SKM-1 (cell line): Measurements from ENCODE around the gene TBC1D16.

Source experiments
- DNase-seq: peaks from one replicate; lab custom pipeline; 2025; ENCODE audit not compliant: unreplicated experiment; lab: John Stamatoyannopoulos, UW

Gene TBC1D16

DNA sequence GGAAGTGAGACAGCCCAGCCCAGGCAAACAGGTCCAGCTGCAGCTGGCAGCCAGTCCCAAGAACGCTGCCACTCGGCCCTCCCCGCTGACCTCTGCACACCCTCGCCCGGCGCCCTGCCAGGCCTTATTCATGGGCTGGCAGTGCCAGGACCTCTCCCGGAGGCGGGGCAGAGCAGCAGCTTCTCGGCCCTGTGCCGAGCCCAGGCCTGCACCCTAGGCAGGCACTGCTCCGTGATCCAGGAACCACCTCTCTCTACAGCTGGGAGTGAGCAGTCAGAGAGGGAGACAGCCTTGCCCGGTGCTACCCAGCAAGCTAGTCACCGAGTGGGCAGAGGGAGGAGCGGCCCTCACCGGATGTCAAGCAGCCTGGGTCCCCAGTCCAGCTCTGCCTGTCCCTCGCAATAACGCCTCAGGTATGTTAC, 116.5 kb downstream of the TBC1D16 start:
- no peak for DNase-seq

GRCh38 chr17:79918581-79919163, 117.0 kb downstream of the TBC1D16 start:
- DNase-seq = no peak

- DNase-seq = no peak
Observed at GRCh38 chr17:79917902-79918484, 117.7 kb downstream of the TBC1D16 start.

- no peak for DNase-seq
Observed at GRCh38 chr17:79916991-79917901, 118.4 kb downstream of the TBC1D16 start.

DNA sequence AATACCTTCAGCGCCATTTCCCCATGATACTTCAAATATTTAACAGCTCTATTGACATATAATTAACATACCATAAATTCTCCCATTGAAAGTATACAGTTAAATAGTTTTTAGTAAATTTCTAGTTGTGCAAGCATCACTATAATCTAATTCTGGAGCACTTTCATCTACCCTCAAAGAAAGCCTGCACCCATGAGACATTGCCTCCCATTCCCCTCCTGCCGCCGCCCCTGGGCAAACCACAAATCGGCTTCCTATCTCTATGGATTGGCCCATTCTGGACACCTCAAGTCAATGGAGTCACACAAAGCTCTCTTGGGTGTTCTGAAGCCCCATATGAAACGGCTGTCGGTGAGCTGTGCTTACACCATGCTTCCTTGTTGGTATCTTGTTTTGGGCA, 119.2 kb downstream of the TBC1D16 start:
- no peak for DNase-seq

DNA sequence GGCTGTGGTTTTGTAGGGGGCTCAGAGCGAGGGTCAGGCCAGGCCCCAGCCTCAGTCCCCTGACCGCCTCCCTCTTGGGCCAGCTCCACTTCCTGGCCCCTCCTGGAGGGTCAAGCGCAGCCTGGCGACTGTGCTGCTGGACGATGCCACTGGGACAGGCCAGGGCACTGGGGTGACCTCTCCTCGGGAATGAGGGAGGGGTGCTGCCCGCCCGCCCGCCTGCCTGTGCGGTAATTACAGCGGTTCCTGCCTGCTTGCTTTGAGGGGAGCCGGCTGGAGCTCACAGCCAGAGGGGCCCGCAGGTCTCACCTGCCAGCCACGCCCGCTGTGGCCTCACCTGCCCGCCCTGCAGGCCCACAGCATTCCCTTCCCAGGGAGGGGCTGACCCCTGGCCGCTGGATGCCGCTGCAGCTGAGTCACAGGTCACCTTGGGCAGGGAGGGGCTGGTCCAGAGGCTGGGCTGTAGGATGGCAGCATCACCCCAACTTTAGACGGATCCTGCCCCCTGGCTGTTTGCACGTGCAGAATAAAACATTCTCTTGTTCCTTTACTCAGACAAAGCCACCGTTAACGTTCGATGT, 119.7 kb downstream of the TBC1D16 start:
- no peak for DNase-seq

DNA sequence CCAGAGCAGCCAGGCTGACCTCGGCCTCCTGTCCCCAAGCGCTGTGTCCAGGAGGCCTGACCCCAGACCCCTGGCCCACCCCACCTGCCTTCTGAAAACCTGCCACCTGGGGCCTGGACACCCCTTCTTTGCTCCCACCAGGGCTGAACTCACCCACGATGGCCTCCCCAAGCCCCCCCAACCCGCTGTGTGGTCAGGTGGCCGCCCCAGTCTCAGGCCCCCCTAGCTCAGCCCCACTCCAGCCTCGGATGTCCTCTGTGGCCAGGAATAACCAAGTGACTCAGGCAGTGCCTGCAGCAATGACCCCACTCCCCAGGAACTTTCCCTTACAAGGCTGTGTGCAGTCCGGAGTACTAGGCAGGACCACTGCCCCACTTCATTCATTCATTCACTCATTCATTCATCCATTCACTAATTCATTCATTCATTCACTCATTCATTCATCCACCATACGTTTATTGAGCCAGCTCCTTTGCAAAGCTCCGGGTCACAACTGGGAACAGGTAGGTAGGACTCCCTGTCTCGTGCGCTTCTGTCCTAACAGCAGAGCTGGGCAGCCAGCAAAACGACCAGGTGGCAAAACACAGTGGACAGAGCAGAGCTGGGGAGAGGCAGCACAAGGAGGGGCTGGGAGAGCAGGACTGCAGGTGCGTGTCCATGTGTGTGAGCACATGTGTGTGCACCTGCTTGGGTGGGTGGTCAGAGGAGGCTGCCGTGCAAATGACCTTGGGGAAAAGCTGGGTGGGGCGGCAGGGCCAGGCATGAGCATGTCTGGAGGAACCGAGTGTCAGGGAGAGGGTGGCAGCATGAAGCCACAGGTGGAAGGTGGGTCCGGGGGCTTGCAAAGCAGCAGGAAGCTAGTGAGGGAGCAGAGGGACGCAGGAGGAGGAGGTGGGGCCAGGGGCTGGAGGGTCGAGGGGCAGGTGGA, 120.6 kb downstream of the TBC1D16 start:
- DNase-seq = no peak

- DNase-seq = no peak
Observed at GRCh38 chr17:79913896-79914812, 121.5 kb downstream of the TBC1D16 start.

DNA sequence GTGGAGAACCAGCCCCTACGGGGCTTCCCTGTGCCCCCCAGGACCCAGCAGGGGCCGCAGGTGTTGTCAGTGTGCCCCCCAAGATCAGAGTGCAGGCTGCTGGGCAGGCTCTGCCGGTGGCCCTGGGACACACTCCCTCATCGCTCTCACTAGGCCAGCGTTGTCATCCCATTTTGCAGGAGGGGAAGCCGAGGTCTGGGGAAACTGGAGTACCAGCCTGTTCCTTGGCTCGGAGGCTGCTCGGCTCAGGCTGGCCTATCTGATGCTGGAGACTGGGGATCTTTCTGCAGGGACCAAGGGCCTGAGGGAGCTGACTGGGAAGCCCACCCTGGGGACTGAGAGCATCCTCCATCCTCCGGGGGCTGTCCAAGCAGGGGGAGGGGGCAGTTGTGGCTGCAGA, 122.2 kb downstream of the TBC1D16 start:
- no peak for DNase-seq

- no peak for DNase-seq
Observed at GRCh38 chr17:79912552-79913330, 122.9 kb downstream of the TBC1D16 start.

- DNase-seq = no peak
Observed at GRCh38 chr17:79911430-79912399, 124.0 kb downstream of the TBC1D16 start.

GRCh38 chr17:79910985-79911361, 124.7 kb downstream of the TBC1D16 start:
- no peak for DNase-seq

DNA sequence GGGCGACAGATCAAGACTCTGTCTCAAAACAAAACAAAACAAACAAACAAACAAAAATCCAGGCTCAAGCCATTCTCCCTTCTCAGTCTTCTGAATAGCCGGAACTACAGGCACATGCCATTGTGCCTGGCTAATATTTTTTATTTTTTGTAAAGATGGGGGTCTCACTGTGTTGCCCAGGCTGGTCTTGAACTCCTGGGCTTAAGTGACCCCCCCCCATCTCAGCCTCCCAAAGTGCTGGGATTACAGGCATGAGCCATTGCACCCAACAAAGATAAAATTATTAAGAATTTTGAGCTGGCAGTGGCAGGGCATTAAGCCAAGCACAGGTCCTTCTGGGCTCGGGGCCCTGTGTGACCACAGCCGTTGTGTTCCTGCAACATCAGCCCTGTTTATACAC, 126.6 kb downstream of the TBC1D16 start:
- no peak for DNase-seq

- no peak for DNase-seq
Observed at GRCh38 chr17:79907850-79908249, 127.8 kb downstream of the TBC1D16 start.

DNA sequence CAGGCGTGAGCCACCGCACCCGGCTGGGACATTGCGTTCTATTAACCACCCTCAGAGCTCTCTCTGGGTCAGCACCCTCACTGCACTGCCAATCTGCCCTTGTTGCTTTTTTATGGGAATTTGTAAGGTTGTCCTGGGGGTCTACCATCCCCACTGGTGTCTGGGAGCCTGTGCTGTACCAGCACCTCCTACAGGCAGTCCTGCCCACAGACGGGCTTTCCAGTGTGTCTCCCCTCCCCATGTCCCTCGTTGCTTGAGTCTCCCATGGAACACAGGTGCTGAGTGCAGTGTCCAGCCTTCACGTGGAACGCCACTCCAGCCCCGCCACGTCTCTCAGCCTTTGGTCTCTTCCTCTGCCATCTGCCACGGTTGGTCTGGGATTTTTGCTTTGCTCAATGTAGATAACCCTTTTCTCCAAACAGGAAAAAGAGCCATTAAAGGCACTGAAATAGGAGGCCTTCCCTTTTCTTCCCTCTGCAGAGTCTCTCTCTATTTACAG, 128.4 kb downstream of the TBC1D16 start:
- DNase-seq = no peak

- DNase-seq = no peak
Observed at GRCh38 chr17:79905832-79906231, 129.8 kb downstream of the TBC1D16 start.

- no peak for DNase-seq
Observed at GRCh38 chr17:79904865-79905264, 130.8 kb downstream of the TBC1D16 start.
